NOMO-1 treated with DMSO at 0.1 percent for 48 hours (cell line): ENCODE measurements around the gene NRG2.

Experiments used
- DNase-seq: peaks from one replicate; lab custom pipeline; 2025; ENCODE audit not compliant: unreplicated experiment; lab: John Stamatoyannopoulos, UW

Gene NRG2

DNA sequence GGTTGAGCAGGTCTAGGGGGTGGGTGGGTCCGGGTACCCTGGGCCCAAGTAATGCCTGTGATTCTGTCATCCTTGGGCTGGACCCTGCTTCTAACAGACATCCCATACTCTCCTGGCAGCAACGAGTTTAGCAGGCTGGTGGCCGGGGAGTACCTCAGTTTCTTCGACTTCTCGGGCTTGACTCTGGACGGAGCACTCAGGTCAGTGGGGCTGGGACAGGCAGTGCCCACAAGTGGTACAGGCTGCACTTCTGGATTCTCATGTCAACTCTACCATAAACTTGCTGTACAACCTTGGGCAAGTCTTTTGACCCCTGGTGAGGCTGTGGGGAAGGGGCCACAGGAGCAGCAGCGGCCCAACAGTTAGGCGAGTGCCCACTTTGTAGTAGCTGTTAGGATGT, 225.7 kb downstream of the NRG2 start:
- DNase-seq: no peak

DNA sequence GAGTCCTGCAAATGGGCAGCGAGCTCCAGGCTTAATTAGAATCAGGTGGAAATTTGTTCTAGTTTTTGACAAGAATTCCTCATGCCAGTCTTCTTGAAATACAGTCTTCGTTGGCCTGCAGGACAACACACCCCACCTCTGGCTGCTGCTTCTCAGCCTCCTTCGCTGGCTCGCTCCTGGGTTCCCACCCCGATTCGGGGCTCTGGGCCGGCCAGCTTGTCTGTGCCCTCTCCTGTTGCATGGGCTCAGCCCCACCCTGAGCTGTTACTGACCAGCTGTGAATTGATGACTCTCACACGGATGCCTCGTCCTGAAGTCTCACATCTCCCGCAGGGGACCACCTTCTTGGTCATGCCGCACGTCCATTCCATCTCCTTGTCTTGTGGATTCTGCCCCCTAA, 226.5 kb downstream of the NRG2 start:
- no peak for DNase-seq

DNA sequence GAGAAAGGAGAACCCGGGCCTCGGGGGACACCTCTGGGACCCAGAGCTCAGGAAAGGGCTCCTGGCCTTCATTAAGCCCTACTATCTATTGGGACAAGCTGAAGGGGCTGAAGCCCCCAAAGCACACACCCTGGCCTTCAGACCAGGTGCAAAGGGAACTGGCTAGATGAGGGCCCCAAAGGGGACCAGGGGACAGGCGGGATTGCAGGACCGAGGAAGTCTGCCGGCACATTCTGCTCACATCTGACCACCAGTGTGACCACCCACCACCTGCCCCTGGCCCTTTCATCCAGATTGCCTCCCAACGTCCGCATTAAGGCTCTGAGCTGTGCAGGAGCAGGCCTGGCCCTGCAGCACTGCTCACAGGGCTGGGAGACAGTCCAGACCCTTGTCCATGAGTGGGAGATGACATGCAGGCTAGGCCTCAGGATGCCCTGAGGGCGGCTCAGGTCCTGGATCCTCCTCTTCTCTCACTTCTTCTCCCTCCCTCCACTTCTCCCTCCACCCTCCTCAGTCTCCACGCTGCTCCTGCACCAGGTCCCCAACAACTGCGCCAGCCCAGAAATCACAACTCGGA, 228.3 kb downstream of the NRG2 start:
- DNase-seq: no peak

DNA sequence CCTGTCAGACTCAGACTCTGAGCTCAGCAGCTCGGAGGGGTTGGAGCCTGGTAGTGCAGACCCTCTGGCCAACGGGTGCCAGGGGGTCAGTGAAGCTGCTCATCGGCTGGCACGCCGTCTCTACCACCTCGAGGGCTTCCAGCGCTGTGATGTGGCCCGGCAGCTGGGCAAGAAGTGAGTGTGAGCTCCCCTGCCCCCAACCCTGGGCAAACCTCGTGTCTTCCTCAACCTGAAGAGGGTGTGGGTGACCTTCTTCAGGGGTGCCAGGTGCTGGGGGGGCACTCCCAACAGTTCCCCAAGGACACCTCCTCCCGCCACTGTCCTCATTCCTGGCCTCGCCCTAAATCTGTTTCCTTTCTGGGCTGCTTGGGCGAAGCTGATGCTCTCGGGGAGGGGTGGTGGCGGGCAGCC, 228.9 kb downstream of the NRG2 start:
- no peak for DNase-seq

DNA sequence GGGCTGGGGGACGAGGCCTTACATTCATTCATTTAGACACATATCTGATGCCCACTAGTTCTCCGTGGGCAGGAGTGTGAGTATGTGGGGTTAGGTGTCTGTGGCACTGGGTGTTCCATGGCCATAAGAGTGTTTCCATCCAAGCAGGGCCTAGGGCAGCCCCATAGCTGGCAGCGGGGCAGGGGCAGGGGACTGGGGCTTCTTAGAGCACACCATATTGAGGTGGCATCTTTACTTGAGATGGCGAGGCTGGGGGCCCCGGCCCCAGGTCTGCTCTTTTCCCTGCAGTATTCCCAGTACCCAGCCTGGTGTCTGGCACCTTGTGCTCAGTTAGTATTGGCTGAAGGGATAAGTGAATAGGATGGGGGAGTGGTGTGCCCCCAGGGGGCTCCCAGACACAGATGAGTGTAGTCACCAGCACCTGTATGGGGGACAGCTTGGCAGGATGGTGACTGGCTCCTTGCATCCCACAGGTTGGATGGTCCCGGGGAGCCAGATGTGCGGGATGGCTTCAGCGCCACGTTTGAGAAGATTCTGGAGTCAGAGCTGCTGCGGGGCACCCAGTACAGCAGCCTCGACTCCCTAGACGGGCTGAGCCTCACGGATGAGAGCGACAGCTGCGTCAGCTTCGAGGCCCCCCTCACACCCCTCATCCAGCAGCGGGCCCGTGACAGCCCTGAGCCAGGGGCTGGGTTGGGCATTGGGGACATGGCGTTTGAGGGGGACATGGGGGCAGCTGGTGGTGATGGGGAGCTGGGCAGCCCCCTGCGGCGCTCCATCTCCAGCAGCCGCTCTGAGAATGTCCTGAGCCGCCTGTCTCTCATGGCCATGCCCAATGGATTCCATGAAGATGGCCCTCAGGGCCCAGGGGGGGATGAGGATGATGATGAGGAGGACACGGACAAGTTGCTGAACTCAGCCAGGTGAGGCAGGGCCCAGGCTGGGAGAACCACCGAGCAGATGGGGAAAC, 230.0 kb downstream of the NRG2 start:
- no peak for DNase-seq

DNA sequence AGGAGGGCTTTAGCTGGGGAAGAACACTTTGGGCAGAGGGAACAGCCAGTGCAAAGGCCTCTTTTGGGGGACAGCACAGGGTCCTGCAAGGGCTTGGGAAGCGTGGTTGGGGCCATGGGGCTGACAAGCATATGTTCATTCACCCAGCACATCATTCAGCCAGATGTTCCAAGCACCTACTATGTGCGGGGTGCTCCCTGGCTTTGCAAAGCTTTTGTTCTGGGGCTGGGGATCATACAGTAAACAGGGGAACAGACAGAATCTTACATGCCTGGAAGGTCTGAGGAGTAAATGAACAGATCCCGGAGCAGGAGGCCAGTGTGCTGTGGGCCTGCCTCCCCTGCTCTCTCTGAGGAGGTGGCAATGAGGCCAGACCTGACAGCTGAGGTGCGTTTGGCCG, 230.8 kb downstream of the NRG2 start:
- DNase-seq: no peak

DNA sequence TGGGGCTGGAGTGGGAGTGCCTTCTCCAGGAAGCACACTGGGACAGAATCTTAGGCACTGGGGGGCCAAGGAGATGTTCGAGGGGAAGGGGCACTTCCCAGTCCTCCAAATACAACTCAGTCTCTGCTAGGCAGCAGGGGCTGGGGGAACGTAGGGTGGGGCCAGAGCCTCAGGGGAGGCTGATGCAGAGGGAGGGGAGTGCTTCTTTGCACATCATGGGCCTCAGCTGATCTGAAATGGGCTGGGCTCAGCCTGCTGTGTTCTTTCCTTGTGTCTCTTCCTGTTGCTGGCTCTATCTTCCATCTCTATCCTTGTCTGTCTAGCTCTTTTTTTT, 231.9 kb downstream of the NRG2 start:
- DNase-seq: no peak

DNA sequence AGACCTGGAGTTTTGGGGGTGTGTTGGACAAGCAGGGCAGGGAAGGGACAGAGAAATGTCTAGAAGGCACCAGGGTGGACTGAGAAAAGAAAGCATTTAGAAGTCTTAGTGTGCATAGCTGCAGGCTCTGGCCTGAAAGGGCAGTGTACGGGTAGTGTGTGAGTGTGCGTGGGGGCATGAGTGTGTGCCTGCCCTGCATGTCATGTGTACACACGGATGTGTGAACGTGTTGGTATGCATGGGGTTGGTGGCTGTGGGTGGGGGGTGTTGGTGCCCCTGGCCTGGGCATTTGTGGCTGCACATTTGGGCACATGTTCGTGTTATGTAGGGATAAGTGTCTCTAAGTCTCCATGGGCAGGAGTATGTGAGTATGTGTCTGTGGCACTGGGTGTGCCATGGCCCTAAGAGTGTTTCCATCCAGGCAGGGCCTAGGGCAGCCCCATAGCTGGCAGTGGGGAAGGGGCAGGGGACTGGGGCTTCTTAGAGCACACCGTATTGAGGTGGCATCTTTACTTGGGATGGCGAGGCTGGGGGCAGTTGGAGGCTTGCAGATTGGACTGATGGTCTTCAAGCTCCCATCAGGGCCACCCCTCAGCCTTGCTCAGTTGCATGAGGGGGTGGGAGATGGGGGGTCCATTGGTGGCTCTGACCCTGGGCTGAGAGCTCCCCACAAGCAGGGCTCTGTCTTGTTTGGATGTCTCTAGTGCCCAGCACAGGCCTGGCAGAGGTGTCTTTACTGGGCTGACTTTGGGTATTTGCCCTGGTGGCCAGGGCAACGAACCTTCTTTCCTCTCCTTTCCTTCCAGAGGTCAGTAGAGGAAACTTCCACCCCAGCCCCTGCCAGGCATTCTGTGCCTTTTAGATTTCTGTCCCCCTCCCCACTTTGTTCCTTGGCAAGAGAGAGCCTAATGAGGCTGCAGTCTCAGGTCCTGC, 232.5 kb downstream of the NRG2 start:
- no peak for DNase-seq

DNA sequence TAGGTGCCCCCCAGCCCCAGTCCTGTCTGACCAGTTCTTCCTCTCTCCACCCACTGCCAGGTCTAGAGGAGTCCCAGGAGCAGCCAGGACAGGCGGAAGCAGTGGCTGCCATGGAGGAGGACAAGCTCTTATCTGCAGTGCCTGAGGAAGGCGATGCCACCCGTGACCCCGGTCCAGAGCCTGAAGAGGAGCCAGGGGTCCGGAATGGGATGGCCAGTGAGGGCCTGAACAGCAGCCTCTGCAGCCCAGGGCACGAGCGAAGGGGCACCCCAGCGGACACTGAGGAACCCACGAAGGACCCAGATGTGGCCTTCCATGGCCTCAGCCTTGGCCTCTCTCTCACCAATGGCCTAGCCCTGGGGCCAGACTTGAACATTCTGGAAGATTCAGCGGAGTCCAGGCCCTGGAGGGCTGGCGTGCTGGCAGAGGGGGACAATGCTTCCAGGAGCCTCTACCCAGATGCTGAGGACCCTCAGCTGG, 233.7 kb downstream of the NRG2 start:
- no peak for DNase-seq

DNA sequence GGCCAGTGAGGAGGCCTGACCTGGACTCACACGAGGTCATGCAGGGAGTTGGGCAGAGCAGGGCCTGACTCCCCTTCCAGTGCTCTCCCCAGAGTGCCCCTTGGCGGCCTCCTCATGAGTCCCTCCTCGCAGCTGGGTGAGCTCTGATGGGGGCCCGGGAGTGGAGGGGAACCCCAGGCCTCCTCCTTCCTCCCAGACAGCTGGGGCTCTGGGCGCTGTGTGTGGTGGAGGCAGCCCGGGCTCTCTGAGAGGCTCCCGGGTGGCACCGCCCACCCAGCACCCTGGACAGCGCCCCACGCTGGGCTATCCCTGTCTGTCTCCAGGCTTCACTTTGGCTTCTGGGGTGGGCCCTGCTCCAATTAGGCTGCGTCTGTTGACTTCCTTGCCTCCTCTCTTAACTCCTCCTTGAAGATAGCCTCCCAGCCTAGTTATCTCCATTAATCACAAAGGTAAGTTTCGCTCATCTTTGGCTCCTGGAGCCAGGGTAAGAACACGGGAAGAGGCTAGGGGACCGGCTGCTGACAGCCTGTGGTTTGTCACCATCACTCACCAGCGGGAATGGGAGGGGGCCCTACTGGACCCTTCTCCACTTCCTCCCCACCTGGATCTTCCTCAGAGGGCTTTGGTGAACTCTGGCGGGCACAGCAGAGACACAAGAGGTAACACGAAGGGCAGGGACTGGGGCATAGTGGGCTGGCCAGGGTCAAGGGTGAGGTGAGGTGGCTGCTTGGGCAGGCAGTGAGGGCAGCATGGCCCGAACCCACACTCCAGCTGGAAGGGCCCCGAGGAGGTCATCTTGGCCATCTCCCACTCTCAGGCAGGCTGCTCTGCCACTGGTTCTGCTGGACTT, 234.4 kb downstream of the NRG2 start:
- no peak for DNase-seq

DNA sequence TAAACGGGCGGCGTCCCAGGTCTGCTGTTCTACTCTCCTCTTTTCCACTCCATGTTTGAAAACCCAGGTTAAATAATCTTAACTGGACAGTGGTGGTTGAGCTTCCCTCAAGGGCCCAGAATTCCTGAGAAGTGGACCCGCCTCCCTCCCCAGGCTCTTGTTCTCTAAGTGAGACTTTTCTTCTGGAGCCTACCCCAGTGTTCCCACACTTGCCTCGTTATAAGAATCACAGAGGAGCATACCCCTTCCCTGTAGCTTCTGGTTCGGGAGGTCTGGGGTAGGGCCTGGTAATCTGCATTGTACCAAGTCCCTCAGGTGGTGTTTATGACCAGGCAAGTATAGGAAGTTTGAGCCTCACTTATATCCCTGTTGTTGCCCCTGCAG, 235.5 kb downstream of the NRG2 start:
- no peak for DNase-seq

DNA sequence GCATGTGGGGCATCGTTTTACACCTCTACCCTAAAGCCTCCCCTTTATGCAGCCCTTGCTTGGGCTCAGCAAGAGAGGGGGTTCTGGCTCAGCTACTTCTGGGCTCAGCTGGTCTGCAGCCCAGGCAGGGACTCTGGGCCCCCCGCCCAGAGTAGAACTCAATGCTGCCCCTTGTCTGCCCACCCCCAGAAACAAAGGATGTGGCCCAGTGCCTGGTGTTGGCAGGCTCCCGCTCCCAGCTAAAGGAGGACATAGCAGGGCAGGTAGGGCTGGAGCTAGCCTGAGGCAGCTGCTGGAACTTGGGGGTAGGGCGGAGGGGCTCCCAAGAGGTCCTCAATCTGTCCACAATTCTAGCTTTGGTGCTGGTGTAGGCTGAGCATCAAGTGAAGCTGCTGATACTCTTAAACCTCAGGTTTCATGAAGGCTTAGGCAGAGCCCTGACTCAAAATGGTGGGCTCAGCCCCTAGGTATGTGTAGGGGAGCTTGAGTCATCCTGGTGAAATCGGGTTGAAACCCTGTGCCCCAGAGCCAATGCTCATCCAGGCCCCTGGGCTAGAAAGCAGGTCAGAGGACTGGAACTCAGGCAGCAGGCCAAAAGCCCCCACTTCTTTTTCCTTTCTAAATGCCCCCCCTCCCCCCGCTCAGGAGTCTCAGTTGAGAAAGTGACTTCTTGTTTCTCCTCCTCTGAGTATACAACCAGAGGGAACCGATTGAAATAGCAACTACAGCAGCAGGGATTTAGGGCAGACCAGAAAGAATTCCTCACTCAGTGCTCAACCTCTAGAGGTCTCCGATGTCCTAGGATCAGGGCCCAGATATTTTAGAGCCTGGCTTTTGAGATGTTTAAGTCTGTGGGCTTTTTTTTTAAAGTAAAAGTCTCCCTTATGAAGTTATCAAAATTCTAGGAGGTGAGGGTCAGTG, 236.1 kb downstream of the NRG2 start:
- DNase-seq: no peak

DNA sequence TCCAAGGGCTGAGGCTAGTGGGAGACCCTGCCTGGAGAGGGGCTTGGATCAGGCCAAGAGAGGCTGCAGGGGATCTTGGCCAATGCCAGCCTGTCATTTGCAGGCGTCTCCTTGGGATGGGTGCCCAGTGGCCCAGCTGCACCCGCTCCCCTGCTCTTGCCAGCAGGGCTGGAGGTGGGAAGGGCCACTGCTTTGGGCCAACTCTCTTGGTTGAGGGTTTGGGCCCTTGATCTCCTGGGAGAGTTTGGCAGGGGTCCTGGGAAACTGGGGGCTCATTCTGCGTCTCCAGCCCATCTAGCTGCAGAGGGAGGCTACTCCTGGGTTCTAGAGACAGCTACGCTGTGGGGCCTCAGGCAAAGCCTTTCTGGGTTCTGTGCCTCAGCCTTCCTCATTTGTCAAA, 237.0 kb downstream of the NRG2 start:
- no peak for DNase-seq

DNA sequence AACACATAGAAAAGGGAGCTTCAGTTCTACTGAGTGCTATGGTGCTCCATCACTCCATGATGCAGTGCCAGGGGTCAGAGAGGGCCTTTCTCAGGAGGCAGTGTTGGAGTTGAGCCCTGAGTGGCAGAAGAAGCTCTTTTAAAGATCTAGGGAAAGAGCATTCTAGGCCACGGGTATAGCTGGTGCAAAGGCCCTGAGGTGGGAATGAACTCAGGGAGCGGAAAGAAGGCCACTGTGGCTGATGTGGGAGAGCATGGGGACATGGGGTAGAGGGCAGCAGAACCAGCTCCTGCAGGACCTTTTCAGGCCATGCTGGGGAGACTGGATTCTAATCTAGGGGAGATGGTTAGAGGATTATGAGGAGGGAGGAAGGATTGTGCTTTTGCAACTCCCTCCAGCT, 237.6 kb downstream of the NRG2 start:
- no peak for DNase-seq

DNA sequence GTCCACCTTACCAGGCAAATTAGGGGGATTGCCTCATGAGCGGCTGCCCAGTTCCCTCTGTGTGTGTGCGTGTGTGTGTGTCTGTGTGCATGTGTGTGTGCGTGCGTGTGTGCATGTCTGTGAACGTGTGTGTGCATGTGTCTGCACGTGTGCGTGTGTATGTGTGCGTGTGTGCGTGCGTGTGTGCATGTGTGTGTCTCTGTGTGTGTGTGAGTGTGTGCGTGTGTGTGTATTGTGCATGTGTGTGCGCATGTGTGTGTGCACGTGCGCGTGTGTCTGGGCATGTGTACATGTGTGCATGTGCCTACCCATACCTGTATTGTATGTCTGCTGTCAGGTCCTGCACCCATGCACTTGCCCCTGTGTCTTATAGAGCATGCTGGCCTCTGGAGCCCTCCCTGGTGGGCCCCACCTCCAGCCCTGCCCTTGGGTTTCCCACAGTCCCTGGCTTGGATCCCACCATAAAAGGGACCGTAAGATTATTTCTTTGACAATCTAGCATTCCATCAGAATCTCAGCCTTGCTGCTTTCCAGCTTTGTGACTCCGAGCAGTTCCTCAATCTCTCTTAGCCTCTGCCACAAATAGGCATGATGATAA, 238.2 kb downstream of the NRG2 start:
- no peak for DNase-seq

DNA sequence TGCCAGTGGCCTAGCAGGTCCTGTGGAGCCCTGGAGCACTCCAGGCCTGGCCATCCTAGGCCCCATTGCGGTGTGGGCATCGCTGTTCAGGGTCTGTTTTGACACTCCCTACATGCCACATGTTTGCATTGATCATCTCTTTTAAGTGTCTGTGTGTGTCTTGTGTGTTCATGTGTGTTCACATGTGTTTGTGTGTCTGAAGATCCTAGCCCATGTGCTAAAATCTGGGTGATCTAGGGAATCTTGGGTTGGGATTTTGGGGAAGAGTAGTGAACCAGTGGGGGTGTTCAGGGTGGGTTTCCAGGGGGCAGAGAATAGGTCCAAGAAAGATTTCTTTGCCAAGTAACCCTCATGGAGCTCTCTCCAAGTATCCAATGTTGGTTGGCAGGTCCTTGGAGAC, 239.1 kb downstream of the NRG2 start:
- DNase-seq: no peak

DNA sequence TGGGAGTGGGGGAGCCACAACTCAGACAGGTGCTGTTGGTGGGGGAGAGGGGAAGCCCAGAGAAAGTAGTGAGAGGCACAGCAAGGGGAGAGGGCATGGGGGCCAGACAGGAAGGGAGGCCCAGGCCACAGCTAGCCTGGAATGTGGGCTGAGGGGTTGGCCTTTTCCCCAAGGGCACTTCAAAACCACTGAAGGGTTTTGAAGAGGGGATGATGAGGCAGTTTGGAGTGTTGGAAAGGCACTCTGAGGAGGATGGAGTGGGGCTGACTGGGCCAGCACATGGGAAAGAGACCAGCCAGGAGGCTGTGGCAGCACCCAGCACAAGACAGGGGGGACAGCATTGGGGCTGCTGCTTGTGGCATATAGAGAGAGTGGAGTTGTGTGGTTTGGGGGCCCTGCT, 243.7 kb downstream of the NRG2 start:
- no peak for DNase-seq

DNA sequence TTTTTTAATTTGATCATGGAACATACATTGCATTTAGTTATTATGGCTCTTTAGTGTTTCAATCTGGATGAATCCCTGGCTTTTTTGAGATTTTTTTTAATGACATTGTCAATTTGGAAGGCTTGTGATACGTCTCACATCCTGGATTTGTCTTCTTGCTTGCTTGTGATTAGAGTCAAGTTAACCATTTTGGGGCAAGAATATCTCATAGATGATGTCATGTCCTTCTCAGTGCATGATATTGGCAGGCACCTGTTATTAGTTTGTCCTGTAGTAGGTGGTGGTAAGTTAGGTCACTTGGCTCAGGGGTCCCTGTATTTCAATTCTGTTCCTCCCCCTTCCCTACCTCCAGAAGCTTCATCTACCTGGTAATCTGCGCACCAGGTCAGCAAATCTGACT, 244.2 kb downstream of the NRG2 start:
- DNase-seq: no peak

DNA sequence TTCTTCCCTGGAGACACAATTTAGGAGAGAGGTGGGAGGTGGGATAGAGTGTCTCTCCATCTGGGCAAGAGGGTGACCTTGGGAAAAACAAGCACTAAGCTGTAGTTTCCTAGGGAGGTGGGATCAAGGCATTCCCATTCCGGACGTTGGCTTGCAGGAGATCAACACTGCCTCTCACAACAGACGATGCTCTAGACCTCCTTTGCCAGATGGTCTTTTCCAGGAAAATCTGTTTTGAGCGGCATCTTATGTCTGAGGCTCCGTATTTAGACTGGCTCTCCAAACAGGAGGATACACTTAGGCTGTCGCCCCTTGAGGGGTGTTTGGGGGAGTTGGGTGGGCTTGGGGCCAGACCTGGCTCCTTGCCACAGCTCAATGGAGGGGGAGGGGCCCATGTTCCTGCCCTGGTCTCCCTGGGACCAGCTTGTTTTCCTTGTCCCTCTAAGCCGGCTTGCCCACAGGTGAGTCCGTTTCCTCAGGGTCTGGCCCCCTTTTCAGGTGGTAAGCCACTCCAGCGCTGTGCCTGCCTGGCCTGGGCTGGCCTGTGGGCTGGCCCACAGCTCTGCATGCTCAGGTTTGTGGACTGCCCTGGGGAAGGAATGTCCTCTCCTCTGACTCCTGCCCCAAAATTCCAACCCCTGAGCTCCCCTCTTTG, 245.1 kb downstream of the NRG2 start:
- no peak for DNase-seq
